ENCODE data around the gene DAAM2. TPM values are rescaled to one million over a fixed set of nuclear protein-coding genes. Genes with fewer than 3 reads are reported as not detected.

The DAAM2 gene
- total RNA-seq, 4 donors from 2014 or later, result 25.9 to 84.0 (median 48.5) TPM

- no peak for DNase-seq
Observed at GRCh38 chr6:39908838-39909583, 116.8 kb downstream of the DAAM2 start.

GRCh38 chr6:39909701-39910100 is 117.5 kb downstream of the DAAM2 start:
- TF ChIP-seq CTCF (IDR thresholded peaks at IDR 0.05 in 4 of 5, conservative IDR thresholded peaks at IDR 0.05 in 1 of 5), result no peak
- no peak for TF ChIP-seq POLR2A (IDR thresholded peaks at IDR 0.05)
- Histone ChIP-seq H3K36me3 (peaks cover 0 to 74% of the 10 kb centered on the region in 2 donors), H3K27me3 (no peaks in the 10 kb centered on the region), H3K9me3 (no peaks in the 10 kb centered on the region), H3K27ac (no peak overlapping the region), H3K4me1 (no peaks in the 10 kb centered on the region), H3K4me3 (no peak overlapping the region)
- ATAC-seq (no peak), DNase-seq (no peak)
- in situ Hi-C loops (cut with MboI; ENCODE audit: low sequenced_read_pairs in 4 of 4), result no loop called here
- intact Hi-C loops (cut with DNase I; ENCODE audit: low total_unique reads), result no loop called here

More at GRCh38 chr6:39908838-39909583, 116.8 kb downstream of the DAAM2 start:
- Histone ChIP-seq H3K4me3 (no peak overlapping the region), H3K36me3 (peaks cover 0 to 75% of the 10 kb centered on the region in 2 donors), H3K4me1 (no peaks in the 10 kb centered on the region), H3K27ac (no peak overlapping the region), H3K9me3 (no peaks in the 10 kb centered on the region), H3K27me3 (no peaks in the 10 kb centered on the region)
- TF ChIP-seq POLR2A (IDR thresholded peaks at IDR 0.05) (no peak), CTCF (IDR thresholded peaks at IDR 0.05 in 4 of 5, conservative IDR thresholded peaks at IDR 0.05 in 1 of 5) (no peak)
- intact Hi-C loops (cut with DNase I; ENCODE audit: low total_unique reads), result no loop called here
- ATAC-seq, result no peak
- in situ Hi-C loops (cut with MboI; ENCODE audit: low sequenced_read_pairs in 4 of 4), result no loop called here

DNA sequence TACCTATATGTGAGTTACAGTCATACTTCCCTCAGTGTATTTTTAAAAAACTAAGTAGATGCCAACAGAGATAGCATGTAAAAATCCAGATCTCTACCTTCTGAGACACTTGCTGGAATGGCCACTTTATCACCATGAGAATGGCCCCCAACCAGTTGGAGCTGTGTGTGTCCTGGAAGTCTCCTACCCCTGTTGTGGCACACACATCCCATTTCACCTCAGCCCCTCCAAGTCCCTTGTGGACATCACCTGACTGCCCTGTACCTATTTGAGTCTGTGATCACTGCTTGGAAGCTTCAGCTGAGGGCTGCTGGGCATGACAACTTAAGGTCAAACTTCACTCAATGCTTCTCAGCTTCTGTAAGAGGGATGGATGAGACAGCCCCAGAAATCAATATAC is 118.0 kb downstream of the DAAM2 start:
- intact Hi-C loops (cut with DNase I; ENCODE audit: low total_unique reads), result no loop called here
- DNase-seq, result no peak
- no peak overlapping the region for H3K4me3 ChIP-seq
- H3K27me3 ChIP-seq, result no peaks in the 10 kb centered on the region
- in situ Hi-C loops (cut with MboI; ENCODE audit: low sequenced_read_pairs in 4 of 4), result no loop called here
- TF ChIP-seq CTCF (IDR thresholded peaks at IDR 0.05 in 4 of 5, conservative IDR thresholded peaks at IDR 0.05 in 1 of 5) (no peak), POLR2A (IDR thresholded peaks at IDR 0.05) (no peak)
- no peaks in the 10 kb centered on the region for H3K9me3 ChIP-seq
- no peaks in the 10 kb centered on the region for H3K4me1 ChIP-seq
- H3K36me3 ChIP-seq, result peaks cover 0 to 76% of the 10 kb centered on the region in 2 donors
- H3K27ac ChIP-seq, result no peak overlapping the region
- no peak for ATAC-seq

- TF ChIP-seq POLR2A (IDR thresholded peaks at IDR 0.05), result no peak
- TF ChIP-seq CTCF (IDR thresholded peaks at IDR 0.05 in 4 of 5, conservative IDR thresholded peaks at IDR 0.05 in 1 of 5), result no peak
- DNase-seq (no peak), ATAC-seq (no peak)
- Histone ChIP-seq H3K9me3 (no peaks in the 10 kb centered on the region), H3K4me1 (no peaks in the 10 kb centered on the region), H3K27ac (no peak overlapping the region), H3K4me3 (no peak overlapping the region), H3K27me3 (no peaks in the 10 kb centered on the region), H3K36me3 (peaks cover 0 to 77% of the 10 kb centered on the region in 2 donors)
- intact Hi-C loops (cut with DNase I; ENCODE audit: low total_unique reads), result no loop called here
- in situ Hi-C loops (cut with MboI; ENCODE audit: low sequenced_read_pairs in 4 of 4), result no loop called here
Observed at GRCh38 chr6:39910744-39911143, 118.6 kb downstream of the DAAM2 start.

All from gastrocnemius medialis (tissue), 4 donors.